Measurements from ENCODE around the gene TTYH3.
"Not testable (repeated sequence)": the region's sequence is repeated elsewhere in the genome, so short reads cannot be mapped to it uniquely, and the experiment has no call there.

TTYH3 gene

GRCh38 chr7:2602406-2603043 is 29.3 kb upstream of the TTYH3 start:
- DNase-seq (ENCODE audit: low read depth in 2 of 2, low spot score in 1 of 2) = no peak

GRCh38 chr7:2603044-2603965 is 28.5 kb upstream of the TTYH3 start:
- DNase-seq (ENCODE audit: low read depth in 2 of 2, low spot score in 1 of 2) = no peak

GRCh38 chr7:2604608-2605174 is 27.1 kb upstream of the TTYH3 start:
- DNase-seq (ENCODE audit: low read depth in 2 of 2, low spot score in 1 of 2) = no peak

DNA sequence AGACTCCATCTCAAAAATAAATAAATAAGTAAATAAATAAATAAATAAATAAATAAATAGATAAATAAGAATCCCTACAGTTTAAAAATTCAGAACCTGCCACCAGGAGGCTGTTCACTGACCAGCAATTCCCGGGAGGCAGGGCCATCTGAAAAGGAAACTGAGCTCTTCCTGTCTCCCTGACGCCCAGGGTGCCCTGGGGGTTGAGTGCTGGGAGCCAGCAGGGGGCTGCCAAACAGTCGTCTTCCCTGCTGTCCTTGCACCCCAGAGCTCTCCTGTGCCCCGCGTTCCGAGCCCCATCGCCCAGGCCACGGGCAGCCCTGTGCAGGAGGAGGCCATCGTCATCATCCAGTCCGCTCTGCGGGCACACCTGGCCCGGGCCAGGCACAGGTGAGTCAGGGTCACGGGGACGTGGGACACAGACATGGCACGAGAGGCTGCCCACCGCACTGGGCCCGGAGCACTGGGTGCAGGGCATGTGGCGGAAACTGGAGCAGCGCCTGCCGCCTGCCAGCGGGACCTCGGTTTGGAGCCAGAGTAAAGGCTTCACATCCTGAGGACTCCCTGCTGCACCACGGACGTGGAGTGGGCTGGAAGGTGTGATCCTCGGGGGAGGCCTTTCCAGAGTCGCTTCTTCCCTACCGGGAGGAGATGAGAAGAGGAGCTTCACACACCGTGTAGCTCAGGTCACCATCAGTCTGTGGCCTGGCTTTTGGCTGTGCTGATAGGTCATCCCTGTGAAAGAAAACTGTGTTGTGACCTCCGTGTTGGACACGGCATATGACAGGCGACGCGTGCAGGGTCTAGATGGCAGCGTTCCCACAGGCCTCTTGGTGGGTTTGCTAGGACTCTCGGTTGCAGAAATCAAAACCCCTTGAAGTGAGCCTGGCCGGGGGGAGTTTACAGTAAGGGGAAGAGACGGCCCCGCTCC is 25.9 kb upstream of the TTYH3 start:
- DNase-seq (ENCODE audit: low read depth in 2 of 2, low spot score in 1 of 2) = no peak

DNA sequence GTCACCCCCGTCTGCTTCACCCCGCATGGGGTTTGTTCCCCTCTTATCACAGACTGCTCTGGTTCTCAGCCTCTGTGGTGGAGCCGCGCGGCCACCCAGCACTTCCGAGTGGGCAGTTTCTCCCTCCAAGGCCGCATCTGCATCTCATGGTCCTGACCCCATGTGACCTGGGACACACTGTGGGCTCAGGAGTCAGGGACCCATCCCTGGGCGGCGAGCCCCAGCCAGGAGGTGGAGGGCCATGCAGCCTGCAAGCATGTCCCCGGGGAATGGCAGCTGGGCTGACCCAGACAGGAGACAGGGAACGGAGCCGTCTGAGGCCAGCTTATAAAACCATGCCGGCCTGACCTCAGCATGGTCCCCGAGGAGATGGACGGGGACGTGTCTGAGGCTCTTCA is 25.2 kb upstream of the TTYH3 start:
- DNase-seq (ENCODE audit: low read depth in 2 of 2, low spot score in 1 of 2) = no peak

DNA sequence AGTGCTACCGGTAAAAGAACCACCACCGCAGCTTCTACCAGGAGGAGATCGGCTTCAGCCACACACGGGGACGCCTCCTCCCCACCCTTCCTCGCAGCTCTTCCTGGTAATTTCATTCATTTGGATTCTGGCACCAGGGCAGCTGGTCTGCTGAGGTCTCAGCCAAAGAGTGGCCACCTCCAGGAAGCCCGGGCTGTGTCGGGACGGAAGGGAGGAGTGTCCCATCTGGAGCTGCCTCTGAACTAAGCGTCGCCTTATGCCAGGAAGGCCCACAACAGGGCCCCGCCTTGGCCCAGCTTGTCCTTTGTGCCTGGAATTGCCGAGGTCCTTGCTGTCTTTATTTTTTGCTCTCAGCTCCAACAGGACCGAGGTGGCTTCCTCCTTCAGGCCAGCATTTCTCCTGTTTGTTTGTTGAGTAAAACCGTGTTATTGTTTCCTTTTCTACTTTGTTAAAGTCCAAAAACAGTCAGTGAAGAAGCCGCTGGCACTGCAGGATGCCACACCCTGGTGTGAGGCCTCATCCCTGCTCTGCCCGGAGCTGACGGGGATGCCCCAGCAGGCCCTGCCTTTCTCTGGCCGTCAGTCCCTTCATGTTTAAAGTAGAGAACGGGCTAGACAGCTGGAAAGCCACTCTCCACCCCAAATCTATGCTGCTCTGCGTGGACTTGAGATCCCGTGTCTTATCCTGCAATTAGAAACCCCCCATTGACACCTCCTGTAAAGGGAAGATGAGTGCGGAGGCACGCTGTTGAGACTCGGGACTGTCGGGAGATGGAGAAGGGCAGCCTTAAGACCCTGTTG is 24.5 kb upstream of the TTYH3 start:
- no peak for DNase-seq (ENCODE audit: low read depth in 2 of 2, low spot score in 1 of 2)

GRCh38 chr7:2607923-2608904 is 23.6 kb upstream of the TTYH3 start:
- DNase-seq (ENCODE audit: low read depth in 2 of 2, low spot score in 1 of 2) = no peak

DNA sequence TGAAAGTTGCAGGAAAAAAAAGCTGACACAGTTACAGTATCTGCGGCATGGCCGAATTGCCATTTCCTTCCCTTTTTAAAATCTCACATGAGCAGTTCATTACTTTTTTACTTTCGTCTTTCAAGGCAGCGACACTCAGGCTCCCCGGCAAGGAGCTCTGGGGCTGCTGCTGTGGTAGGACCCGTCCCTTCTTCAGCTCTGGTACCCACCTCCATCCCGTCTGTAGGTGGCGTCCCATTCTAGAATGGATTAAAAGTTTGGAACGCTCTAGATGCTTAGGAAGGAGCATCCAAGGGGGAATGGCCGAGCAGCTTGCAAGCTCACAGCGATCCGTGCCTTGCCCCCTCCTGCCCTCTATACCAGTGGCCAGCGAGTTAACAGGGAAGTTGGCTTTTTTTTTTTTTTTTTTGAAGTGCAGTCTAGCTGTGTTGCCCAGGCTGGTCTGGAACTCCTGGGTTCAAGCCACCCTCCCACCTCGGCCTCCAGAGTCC is 22.8 kb upstream of the TTYH3 start:
- no peak for DNase-seq (ENCODE audit: low read depth in 2 of 2, low spot score in 1 of 2)

DNA sequence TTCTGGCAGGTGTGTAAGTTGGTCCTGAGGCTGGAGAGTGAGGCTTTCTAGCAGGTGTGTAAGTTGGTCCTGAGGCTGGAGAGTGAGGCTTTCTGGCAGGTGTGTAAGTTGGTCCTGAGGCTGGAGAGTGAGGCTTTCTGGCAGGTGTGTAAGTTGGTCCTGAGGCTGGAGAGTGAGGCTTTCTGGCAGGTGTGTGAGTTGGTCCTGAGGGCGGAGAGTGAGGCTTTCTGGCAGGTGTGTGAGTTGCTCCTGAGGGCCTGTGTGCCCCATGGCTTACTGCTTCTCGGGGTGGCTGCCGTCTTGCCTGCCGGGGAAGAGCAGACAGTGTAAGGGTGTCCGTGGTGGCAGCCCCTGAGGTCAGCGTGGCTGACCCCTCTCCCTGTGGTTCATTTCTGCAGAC is 22.1 kb upstream of the TTYH3 start:
- not testable (repeated sequence) for DNase-seq (ENCODE audit: low read depth in 2 of 2, low spot score in 1 of 2)

DNA sequence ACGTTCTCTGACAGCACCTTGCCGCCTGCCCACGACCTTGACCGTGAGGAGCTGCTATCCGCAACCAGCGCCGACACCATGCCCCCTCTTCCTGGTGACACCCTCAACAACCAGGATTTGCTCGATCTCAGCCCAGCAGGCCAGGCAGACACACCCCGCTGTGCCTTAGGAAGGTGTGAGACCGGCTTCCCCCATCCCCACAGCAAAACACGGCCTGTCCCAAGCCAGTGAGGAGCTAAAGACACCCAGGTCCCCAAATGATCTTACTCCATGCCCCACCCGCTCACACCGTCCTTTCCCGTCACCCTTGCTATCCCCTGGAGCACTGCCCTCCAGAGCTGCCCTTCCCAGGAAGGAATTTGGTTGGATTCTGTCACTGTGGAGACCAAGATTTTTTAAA is 21.3 kb upstream of the TTYH3 start:
- DNase-seq (ENCODE audit: low read depth in 2 of 2, low spot score in 1 of 2) = no peak

DNA sequence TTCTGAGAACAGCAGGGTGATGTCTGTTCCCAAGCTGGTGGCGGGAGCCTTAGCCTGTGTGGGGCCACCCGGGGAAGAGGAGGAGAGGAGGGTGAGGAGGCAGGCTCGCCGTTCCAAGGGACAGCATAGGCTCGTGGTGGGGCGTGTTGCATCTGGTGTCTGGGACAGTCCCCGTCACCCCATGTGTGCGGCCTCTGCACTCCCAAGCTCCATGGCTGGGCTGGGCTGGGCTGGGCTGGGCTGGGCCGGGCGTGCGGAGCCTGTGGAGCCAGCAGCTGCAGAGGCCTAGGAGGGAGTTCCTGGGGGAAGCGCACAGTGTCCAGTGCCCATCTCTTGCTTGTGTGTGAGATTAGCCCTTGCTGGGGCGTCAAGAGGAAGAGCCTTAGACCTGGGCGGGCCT is 20.9 kb upstream of the TTYH3 start:
- no peak for DNase-seq (ENCODE audit: low read depth in 2 of 2, low spot score in 1 of 2)

- DNase-seq (ENCODE audit: low read depth in 2 of 2, low spot score in 1 of 2) = no peak
Observed at GRCh38 chr7:2611401-2611800, 20.4 kb upstream of the TTYH3 start.

GRCh38 chr7:2611922-2612321 is 19.9 kb upstream of the TTYH3 start:
- no peak for DNase-seq (ENCODE audit: low read depth in 2 of 2, low spot score in 1 of 2)

DNA sequence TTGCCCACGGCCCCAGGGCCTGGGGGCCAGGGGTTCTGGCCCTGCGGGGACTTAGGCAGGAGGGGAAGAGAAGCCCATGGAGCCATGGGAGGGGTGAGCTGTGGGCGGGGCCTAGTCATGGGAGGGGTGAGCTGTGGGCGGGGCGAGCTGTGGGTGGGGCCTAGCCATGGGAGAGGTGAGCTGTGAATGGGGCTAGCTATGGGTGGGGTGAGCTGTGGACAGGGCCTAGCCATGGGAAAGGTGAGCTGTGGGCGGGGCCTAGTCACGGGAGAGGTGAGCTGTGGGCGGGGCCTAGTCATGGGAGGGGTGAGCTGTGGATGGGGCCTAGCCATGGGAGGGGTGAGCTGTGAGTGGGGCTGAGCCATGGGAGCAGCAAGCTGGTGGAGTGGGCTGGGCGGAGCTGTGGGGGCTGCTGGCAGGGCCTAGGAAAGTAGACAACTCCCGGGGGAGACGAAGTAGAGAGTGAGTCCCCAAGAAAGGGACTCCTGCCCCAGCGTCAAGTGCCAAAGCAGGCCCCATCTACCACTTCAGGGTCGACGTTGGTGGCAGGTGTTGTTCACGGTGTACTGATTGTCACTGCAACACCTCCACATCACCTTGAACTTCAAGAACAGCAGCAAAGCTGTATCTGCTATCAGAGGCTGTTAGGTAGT is 19.2 kb upstream of the TTYH3 start:
- no peak for DNase-seq (ENCODE audit: low read depth in 2 of 2, low spot score in 1 of 2)

- no peak for DNase-seq (ENCODE audit: low read depth in 2 of 2, low spot score in 1 of 2)
Observed at GRCh38 chr7:2613098-2613930, 18.5 kb upstream of the TTYH3 start.

DNA sequence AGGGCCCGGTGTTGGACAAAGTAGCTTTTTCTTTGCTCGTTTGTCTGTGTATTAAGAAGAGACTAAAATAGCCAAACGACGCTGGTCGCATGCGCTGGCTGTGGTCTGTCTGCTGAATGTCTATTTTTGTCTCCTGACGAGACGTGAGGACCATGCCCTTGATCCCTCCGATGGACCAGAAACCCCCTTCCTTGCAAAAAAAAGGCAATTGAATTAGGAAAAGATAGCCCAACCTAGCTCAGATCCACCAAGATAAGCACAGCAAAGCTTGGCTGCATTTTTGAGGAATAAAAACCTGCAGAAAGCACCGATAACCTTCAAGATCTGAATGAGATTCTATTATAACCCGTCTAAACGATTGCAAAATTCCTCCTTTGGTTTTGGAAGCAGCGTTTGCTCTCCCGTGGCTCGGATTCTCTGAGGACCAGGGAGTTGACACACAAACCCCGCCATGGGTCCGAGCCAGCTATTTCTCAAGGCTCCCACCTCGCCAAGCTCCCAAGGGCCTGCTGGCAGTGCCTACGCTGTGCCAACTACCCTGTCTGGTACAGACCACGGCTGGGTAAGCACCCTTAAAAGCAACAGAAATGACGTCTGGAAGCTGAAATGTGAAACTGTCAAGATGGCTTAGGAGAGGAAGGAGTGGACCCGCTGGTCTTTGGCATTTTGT is 17.7 kb upstream of the TTYH3 start:
- no peak for DNase-seq (ENCODE audit: low read depth in 2 of 2, low spot score in 1 of 2)
